ENCODE data around the gene KIAA0930.

Gene KIAA0930

GRCh38 chr22:45268958-45269844, 28.5 kb upstream of the KIAA0930 start:
- peak overlapping the region; percentile 44 for H3K4me3 ChIP-seq (ENCODE audit: insufficient read depth, low read length, poor library complexity, severe bottlenecking)
- peak overlapping the region; percentile 42; the same call in 1 of the 2 replicates for H3K9ac ChIP-seq (ENCODE audit: low read length)
- H3K9me3 ChIP-seq (ENCODE audit: insufficient read depth, low read length): no peaks in the 10 kb centered on the region
- no peaks in the 10 kb centered on the region for H3K36me3 ChIP-seq (ENCODE audit: low read length)
- TF ChIP-seq, protein P1, sequence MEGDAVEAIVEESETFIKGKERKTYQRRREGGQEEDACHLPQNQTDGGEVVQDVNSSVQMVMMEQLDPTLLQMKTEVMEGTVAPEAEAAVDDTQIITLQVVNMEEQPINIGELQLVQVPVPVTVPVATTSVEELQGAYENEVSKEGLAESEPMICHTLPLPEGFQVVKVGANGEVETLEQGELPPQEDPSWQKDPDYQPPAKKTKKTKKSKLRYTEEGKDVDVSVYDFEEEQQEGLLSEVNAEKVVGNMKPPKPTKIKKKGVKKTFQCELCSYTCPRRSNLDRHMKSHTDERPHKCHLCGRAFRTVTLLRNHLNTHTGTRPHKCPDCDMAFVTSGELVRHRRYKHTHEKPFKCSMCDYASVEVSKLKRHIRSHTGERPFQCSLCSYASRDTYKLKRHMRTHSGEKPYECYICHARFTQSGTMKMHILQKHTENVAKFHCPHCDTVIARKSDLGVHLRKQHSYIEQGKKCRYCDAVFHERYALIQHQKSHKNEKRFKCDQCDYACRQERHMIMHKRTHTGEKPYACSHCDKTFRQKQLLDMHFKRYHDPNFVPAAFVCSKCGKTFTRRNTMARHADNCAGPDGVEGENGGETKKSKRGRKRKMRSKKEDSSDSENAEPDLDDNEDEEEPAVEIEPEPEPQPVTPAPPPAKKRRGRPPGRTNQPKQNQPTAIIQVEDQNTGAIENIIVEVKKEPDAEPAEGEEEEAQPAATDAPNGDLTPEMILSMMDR (IDR thresholded peaks at IDR 0.05; ENCODE audit: insufficient read depth, low read length, poor library complexity, severe bottlenecking): peak; percentile 75
- no peak for TF ChIP-seq EZH2phosphoT487 (conservative IDR thresholded peaks at IDR 0.05; ENCODE audit: low read length)
- peak overlapping the region; percentile 80 for H2AFZ ChIP-seq (ENCODE audit: low read depth, low read length, severe bottlenecking)
- no peaks in the 10 kb centered on the region for H3K9me2 ChIP-seq (replicated peaks; ENCODE audit: insufficient read depth, low read length)
- H3K4me2 ChIP-seq (ENCODE audit: low read depth, low read length, poor library complexity, severe bottlenecking): peak overlapping the region; percentile 73
- H3K79me2 ChIP-seq (ENCODE audit: insufficient read depth, low read length): no peaks in the 10 kb centered on the region
- no peaks in the 10 kb centered on the region for H3K27me3 ChIP-seq (ENCODE audit: low read length)
- H4K20me1 ChIP-seq (ENCODE audit: low read depth, low read length): no peaks in the 10 kb centered on the region
- H3F3A ChIP-seq (ENCODE audit: insufficient read depth): no peaks in the 10 kb centered on the region
- H3K27ac ChIP-seq (ENCODE audit: low read depth, low read length): no peak overlapping the region

DNA sequence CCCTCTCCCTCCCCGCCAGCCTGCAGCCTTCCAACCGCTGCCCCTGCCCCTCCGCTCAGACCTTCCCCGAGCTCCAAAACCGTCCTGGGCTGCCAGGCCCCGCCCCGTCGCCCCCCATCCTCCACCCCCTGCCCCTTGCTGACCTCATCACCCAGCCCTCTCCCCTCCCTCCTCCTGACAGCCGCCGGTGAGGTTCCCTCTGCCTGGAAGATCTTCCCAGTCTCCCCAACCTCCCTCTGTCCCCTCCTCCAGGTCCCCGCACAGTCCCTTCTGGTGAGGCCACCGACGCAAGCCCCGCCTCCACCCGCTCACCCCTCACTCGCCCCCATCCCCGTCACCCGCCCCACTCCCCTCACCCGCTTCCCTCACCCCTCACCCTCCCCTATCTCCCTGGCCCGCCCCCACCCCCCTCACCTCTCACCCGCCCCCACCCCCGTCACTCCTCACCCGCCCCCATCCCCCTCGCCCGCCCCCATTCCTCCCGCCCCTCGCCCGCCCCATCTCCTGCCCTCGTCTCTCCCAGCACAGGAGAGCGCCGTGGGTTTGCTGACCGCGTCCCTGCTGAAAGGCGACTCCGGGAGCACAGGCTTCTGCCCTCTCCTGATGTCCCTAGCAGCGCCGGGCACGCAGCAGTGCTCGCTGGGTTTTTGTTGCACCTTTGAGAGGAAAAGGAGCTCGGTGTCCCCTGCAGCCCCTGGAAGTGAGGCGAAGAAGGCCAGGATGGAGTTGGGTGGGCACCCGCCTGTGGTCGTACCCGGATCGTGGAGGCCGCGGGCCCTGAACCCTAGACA, 27.7 kb upstream of the KIAA0930 start:
- Histone ChIP-seq H3K27ac (ENCODE audit: low read depth, low read length) (no peak overlapping the region), H3F3A (ENCODE audit: insufficient read depth) (no peaks in the 10 kb centered on the region), H3K4me3 (ENCODE audit: insufficient read depth, low read length, poor library complexity, severe bottlenecking) (no peak overlapping the region), H3K9me2 (replicated peaks; ENCODE audit: insufficient read depth, low read length) (no peaks in the 10 kb centered on the region), H4K20me1 (ENCODE audit: low read depth, low read length) (no peaks in the 10 kb centered on the region), H3K27me3 (ENCODE audit: low read length) (no peaks in the 10 kb centered on the region), H3K9ac (ENCODE audit: low read length) (no peak overlapping the region), H3K9me3 (ENCODE audit: insufficient read depth, low read length) (no peaks in the 10 kb centered on the region), H3K4me2 (ENCODE audit: low read depth, low read length, poor library complexity, severe bottlenecking) (peak overlapping the region; percentile 32), H3K36me3 (ENCODE audit: low read length) (no peaks in the 10 kb centered on the region), H3K79me2 (ENCODE audit: insufficient read depth, low read length) (no peaks in the 10 kb centered on the region), H2AFZ (ENCODE audit: low read depth, low read length, severe bottlenecking) (no peak overlapping the region)
- TF ChIP-seq, protein P1 (IDR thresholded peaks at IDR 0.05; ENCODE audit: insufficient read depth, low read length, poor library complexity, severe bottlenecking): no peak
- TF ChIP-seq EZH2phosphoT487 (conservative IDR thresholded peaks at IDR 0.05; ENCODE audit: low read length): no peak

- no peaks in the 10 kb centered on the region for H4K20me1 ChIP-seq (ENCODE audit: low read depth, low read length)
- H3K9me2 ChIP-seq (replicated peaks; ENCODE audit: insufficient read depth, low read length): no peaks in the 10 kb centered on the region
- no peaks in the 10 kb centered on the region for H3F3A ChIP-seq (ENCODE audit: insufficient read depth)
- no peaks in the 10 kb centered on the region for H3K79me2 ChIP-seq (ENCODE audit: insufficient read depth, low read length)
- H3K4me2 ChIP-seq (ENCODE audit: low read depth, low read length, poor library complexity, severe bottlenecking): no peak overlapping the region
- no peak overlapping the region for H3K27ac ChIP-seq (ENCODE audit: low read depth, low read length)
- H2AFZ ChIP-seq (ENCODE audit: low read depth, low read length, severe bottlenecking): no peak overlapping the region
- H3K9me3 ChIP-seq (ENCODE audit: insufficient read depth, low read length): no peaks in the 10 kb centered on the region
- H3K9ac ChIP-seq (ENCODE audit: low read length): no peak overlapping the region
- no peaks in the 10 kb centered on the region for H3K36me3 ChIP-seq (ENCODE audit: low read length)
- TF ChIP-seq EZH2phosphoT487 (conservative IDR thresholded peaks at IDR 0.05; ENCODE audit: low read length): no peak
- TF ChIP-seq, protein P1 (IDR thresholded peaks at IDR 0.05; ENCODE audit: insufficient read depth, low read length, poor library complexity, severe bottlenecking): no peak
- no peaks in the 10 kb centered on the region for H3K27me3 ChIP-seq (ENCODE audit: low read length)
- H3K4me3 ChIP-seq (ENCODE audit: insufficient read depth, low read length, poor library complexity, severe bottlenecking): no peak overlapping the region
These were observed 24.8 kb upstream of the KIAA0930 start for GRCh38 chr22:45265535-45265934.
